Hematopoietic multipotent progenitor cell (in vitro differentiated cells): Measurements from ENCODE around the gene MEGF6. TPM values are rescaled to one million over a fixed set of nuclear protein-coding genes. Genes with fewer than 3 reads are reported as not detected.

Experiments
- DNase-seq, 3 donors: peaks; one replicate each; pipeline ENCODE4 v3.0.0-alpha.2; 2011 to 2015; ENCODE audit warnings: low read depth in 2 of 3, low spot score in 2 of 3
- total RNA-seq: library from RNA; depleted of rRNA; stranded (reverse); fragments of >200 nt; gene quantifications from one replicate; pipeline ENCODE4 v1.2.3, GENCODE V29; 2012

The MEGF6 gene
- total RNA-seq, 1 donor, result 74.1 TPM

- DNase-seq, result no peak
Measured at GRCh38 chr1:3527774-3528173, 83.5 kb downstream of the MEGF6 start.

GRCh38 chr1:3525551-3526482 is 85.5 kb downstream of the MEGF6 start:
- no peak for DNase-seq

GRCh38 chr1:3524556-3525203 is 86.6 kb downstream of the MEGF6 start:
- DNase-seq, result no peak

- no peak for DNase-seq
Measured at GRCh38 chr1:3523980-3524379, 87.3 kb downstream of the MEGF6 start.

- no peak for DNase-seq
Measured at GRCh38 chr1:3522564-3523265, 88.6 kb downstream of the MEGF6 start.

- DNase-seq, result no peak
Measured at GRCh38 chr1:3522112-3522511, 89.2 kb downstream of the MEGF6 start.

- DNase-seq, result no peak
Measured at GRCh38 chr1:3521426-3521825, 89.9 kb downstream of the MEGF6 start.

- DNase-seq, result no peak
Measured at GRCh38 chr1:3520419-3521378, 90.6 kb downstream of the MEGF6 start.

GRCh38 chr1:3519301-3519885 is 91.9 kb downstream of the MEGF6 start:
- no peak for DNase-seq

- no peak for DNase-seq
Measured at GRCh38 chr1:3518756-3519155, 92.6 kb downstream of the MEGF6 start.

GRCh38 chr1:3518256-3518655 is 93.1 kb downstream of the MEGF6 start:
- peak in 1 of 3 donors; percentile 18 for DNase-seq

- DNase-seq, result peak in 2 of 3 donors; percentile 57 to 80
Measured at GRCh38 chr1:3516911-3517675, 94.2 kb downstream of the MEGF6 start.

- no peak for DNase-seq
Measured at GRCh38 chr1:3516481-3516869, 94.8 kb downstream of the MEGF6 start.

GRCh38 chr1:3515774-3516480 is 95.4 kb downstream of the MEGF6 start:
- peak in 2 of 3 donors; percentile 76 to 92 for DNase-seq

- DNase-seq, result no peak
Measured at GRCh38 chr1:3515272-3515671, 96.0 kb downstream of the MEGF6 start.

- no peak for DNase-seq
Measured at GRCh38 chr1:3514404-3514803, 96.9 kb downstream of the MEGF6 start.

- DNase-seq, result no peak
Measured at GRCh38 chr1:3511856-3512255, 99.5 kb downstream of the MEGF6 start.

- no peak for DNase-seq
Measured at GRCh38 chr1:3511306-3511705, 100.0 kb downstream of the MEGF6 start.

- DNase-seq, result no peak
Measured at GRCh38 chr1:3510956-3511250, 100.4 kb downstream of the MEGF6 start.
